CD4-positive, alpha-beta T cell treated with Interleukin-1 beta for 1 hour (primary cell): Measurements from ENCODE around the gene SELPLG.
"Not testable (repeated sequence)": the region's sequence is repeated elsewhere in the genome, so short reads cannot be mapped to it uniquely, and the experiment has no call there.

ENCODE experiments used
- DNase-seq, 2 donors: peaks; one replicate each; pipeline ENCODE4 v3.0.0-alpha.2; 2020 to 2022

Gene SELPLG

GRCh38 chr12:108584456-108585065, 49.1 kb downstream of the SELPLG start:
- no peak for DNase-seq

GRCh38 chr12:108583991-108584390, 49.7 kb downstream of the SELPLG start:
- DNase-seq, result no peak

DNA sequence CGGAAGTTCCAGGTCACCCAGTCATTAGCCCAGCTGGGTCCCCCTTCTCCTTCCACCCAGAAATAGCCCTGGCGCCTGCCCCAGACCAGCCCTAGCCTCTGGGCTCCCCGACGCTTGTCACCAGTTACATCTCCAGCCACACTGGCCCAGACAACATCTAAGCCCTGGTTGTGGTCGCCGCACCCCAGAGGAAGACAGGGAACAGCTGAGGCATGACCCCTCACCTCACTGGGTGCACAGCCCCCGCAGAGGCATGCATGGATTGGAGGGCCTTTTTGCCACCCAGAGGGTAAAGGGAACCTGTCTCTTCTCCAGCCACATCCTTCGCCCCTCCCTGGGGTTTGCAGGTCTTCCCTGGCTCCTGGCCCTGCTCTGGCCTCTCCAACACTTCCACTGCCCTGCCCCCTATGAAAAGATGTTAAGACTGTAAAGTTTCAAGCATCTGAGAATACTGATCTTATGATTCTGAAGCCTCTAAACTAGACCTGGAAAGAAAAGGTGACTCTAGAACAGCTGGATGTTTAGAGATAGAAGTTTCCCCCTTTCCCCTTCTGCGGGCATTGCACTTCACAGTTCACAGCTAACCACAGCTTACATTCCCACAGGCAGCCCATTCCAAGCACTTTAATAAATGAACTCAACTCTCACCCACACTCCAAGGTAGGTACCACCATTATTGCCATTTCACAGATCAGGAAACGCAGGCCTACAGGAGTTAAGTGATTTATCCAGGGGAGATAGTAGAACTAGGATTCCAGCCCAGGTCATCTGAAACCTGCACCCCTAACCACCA, 50.5 kb downstream of the SELPLG start:
- DNase-seq, result no peak

DNA sequence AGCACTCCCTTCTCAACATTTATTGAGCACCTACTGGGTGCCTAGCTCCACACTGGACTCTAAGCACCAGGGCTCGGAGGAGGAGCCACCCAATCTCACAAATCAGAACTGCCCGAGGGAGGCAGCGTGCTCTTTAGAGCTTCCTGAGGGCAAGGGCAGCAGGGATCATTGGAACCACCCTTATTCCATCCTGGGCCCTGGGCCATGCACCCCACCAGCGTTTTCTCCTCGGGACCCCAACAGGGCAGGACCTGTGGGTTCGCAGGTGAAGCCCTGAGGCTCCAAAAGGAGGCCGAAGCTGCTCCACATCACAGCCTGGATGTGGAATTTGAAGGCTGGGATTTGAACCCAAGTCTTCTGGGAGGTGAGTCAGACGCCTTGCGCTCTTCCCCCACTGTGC, 51.2 kb downstream of the SELPLG start:
- DNase-seq, result no peak

GRCh38 chr12:108581311-108582227, 52.1 kb downstream of the SELPLG start:
- no peak for DNase-seq

GRCh38 chr12:108580531-108580930, 53.2 kb downstream of the SELPLG start:
- no peak for DNase-seq

- DNase-seq, result no peak
Measured at GRCh38 chr12:108578813-108579212, 54.9 kb downstream of the SELPLG start.

DNA sequence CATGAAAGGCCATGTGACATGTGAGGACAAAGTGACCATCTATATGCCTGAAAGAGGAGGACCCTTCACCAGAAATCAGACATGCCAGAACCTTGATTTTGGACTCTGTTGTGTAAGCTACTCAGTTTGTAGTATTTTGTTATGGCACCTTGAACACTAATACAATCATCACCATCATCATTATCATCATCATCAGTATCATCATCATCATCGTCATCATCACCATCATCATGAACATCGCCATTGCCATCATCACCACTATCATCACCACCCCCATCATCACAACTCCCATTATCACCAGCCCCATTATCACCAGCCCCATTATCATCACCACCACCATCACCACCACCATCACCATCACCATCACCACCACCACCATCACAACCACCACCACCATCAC, 55.4 kb downstream of the SELPLG start:
- no peak for DNase-seq

DNA sequence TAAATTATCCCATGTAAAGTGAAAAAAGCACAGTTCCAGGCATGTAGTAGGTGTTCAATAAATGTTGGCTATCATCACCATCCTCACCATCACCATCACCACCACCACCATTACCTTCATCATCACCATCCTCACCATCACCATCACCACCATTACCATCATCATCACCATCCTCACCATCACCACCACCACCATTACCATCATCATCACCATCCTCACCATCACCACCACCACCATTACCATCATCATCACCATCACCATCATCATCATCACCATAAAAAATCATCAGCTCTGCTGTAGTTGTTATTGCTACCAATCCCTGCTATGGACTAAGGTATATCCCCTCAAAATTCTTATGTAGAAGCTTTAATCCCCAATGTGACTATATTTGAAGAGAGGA, 56.2 kb downstream of the SELPLG start:
- DNase-seq, result no peak

- no peak for DNase-seq
Measured at GRCh38 chr12:108576660-108577234, 56.9 kb downstream of the SELPLG start.

DNA sequence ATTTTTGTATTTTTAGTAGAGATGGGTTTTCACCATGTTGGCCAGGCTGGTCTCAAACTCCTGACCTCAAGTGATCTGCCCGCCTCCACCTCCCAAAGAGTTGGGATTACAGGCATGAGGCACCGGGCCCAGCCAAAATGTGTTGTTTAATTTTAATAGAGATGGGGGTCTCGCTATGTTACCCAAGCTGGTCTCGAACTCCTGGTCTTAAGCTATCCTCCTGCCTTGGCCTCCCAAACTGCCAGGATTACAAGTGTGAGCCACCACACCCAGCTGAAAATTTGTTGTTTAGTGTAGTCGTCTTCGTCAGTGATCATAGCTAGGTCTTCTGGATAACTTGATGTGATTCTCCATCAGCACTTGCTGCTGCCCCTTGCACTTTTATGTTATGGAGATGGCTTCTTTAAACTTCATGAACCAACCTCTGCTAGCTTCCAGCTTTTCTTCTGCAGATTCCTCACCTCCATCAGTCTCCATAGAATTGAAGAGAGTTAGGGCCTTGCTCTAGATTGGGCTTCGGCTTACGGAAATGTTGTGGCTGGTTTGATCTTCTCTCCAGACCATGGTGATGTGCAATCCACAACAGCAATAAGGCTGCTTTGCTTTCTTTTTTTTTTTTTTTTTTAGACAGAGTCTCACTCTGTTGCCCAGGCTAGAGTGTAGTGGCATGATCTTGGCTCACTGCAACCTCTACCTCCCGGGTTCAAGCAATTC, 58.3 kb downstream of the SELPLG start:
- DNase-seq, result no peak

GRCh38 chr12:108574276-108574675, 59.4 kb downstream of the SELPLG start:
- not testable (repeated sequence) for DNase-seq

DNA sequence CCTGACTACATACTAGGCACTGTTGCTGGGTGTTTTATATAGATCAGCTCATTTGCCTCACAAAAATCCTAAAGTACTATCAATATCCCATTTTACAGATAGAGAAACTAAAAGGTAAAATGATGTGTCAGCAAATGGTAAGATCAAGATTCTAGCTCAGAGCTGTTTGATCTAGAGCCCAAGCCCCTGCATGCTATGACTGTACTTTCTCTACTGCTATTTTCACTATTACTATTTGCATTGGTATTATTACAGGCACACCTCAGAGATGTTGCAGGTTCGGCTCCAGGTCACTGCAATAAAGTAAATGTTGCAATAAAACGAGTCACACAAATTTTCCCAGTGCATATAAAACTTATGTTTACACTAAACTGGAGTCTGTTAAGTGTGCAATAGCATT, 60.4 kb downstream of the SELPLG start:
- DNase-seq, result no peak

- DNase-seq, result no peak
Measured at GRCh38 chr12:108572166-108572790, 61.4 kb downstream of the SELPLG start.
